Lower leg skin (tissue), 3 donors: ENCODE measurements around the gene DOK6.

Experiments used
- CTCF ChIP-seq, 3 donors: fragments of 450-650 bp; IDR thresholded peaks; one replicate each; pipeline ENCODE4 v1.5.1; 2016; ENCODE audit warnings: antibody characterized with exemption in 3 of 3, mild to moderate bottlenecking in 3 of 3, moderate library complexity in 2 of 3
- POLR2A ChIP-seq, 2 donors: fragments of 450-650 bp; IDR thresholded peaks; one replicate each; pipeline ENCODE4 v1.6.1; 2016 to 2017; ENCODE audit warnings: antibody characterized with exemption in 2 of 2, mild to moderate bottlenecking in 1 of 2, moderate library complexity in 1 of 2

- TF ChIP-seq CTCF (IDR thresholded peaks at IDR 0.05) (no peak), POLR2A (IDR thresholded peaks at IDR 0.05) (no peak)
Measured at GRCh38 chr18:69894467-69894866, 493.8 kb downstream of the DOK6 start.
